HG02852 (cell line): Measurements from ENCODE around the gene F11.
"Not testable (repeated sequence)": the region's sequence is repeated elsewhere in the genome, so short reads cannot be mapped to it uniquely, and the experiment has no call there.

Experiments
- ATAC-seq: cut with Tn5 transposase; IDR thresholded peaks from one replicate; pipeline ENCODE4 v1.9.1; 2021; ENCODE audit warnings: mild to moderate bottlenecking, moderate library complexity; ENCODE audit not compliant: unreplicated experiment

Gene F11

DNA sequence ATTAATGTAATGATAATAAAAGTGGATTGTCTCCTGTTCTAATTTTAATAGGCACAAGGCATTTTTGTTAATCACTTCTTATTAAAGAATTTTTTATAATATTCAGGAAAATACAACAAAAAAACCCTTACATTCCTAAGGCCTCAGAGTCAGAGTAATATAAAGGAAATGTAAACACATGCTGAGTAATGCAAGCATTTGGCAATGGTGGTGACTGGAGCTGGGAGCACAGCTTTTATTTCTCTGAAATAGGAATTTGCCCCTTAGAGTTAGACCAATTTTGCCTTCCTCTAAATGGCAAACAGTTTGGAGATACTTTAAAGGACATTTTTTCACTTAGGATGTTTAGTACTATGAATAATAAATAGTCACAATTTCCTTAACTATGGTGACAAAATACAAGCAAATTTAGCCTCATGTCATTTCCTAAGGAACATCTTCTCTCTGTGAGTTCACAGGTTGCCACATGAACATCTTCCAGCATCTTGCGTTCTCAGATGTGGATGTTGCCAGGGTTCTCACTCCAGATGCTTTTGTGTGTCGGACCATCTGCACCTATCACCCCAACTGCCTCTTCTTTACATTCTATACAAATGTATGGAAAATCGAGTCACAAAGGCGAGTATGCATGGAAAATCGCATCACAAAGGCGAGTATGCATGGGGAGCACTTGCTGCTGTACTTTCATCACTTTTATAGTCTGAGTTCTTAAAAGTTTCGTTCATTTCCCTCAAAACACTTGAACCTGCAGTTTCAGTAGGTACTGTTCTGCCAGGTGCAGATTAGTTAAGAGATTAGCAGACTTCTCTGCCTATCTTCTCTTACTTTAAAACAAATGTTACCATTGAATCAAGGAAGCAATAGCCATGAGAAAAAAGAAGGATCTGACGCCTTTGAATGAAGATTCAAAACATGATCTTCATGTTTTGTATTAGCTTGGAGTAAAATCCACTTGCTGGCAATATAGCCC lies 15.9 kb upstream of the F11 start:
- no peak for ATAC-seq

DNA sequence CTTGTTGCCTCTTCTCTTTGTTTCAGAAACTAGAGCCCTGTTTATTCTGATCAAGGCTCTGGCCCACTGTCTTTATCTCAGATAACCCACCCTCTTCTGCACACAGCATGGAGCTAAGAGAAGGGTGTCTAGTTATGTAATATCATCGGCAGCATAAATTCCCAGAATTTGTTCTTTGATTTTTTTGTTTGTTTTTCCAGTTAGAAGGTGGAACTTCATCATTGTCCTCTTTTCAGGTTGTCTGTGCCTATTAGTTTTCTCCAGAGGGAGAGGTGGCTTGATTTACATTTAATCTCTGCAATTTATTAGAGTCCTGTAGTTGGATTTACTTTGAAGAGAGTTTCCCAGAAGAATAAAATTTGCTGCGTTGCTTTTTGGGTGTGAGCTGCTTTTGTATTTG lies 15.2 kb upstream of the F11 start:
- ATAC-seq, result no peak

DNA sequence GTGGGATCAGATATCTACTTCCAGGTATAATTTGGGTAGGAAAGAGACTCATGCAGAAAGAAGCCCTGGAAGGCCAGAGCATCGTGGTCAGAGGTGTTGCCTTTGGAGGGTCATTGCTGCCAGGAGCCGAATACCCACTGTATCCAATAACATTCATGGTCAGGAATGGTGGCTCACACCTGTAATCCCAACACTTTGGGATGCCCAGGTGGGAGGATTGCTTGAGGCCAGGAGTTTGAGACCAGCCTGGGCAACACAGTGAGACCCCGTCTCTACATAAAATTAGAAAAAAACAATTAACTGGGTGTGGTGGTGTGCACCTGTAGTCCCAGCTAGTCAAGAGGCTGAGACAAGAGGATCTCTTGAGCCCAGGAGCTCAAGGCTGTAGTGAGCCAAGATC lies 10.9 kb upstream of the F11 start:
- ATAC-seq, result no peak

DNA sequence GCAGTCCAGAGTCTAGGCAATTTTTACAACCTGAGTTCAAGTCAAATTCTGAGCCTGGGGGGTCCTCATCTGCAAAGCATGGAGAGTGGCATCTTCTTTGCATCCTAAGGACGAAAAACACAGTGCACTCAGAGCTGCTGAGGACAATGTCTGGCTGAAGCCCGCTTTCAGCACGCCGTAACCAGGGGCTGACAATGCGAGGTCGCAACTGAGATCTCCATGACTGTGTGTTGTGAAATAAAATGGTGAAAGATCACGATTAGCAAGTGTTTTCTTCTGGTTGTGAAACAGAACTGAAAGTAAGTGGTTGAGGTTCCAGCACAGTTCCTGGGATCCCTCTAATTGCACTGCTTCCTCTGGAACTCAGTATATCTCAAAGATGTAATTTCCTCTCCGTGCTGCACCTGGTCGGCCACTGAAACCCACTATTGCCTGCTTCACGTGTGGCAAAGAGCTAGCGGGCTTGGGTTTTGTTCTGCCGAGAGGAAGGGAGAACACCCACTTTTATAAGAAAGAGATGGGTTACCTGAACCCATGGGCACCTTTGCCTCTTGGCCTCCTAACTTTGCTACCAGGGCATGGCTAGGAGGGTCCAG lies 7.7 kb upstream of the F11 start:
- ATAC-seq, result no peak

DNA sequence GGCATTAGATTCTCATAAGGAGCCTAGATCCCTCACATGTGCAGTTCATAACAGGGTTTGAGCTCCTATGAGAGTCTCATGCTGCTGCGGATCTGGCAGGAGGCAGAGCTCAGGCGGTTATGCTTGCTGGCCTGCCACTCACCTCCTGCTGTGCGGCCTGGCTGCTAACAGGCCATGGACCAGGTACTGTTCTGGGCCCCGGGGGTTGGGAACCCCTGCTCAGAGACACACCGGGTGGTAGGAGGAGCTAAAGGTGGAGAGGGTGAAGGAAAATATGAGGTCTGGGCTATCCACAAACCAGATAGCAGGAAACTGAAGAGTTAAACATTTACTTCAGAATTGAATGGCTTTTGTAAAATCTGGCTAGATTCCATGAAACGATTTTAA lies 5.9 kb upstream of the F11 start:
- ATAC-seq, result no peak

DNA sequence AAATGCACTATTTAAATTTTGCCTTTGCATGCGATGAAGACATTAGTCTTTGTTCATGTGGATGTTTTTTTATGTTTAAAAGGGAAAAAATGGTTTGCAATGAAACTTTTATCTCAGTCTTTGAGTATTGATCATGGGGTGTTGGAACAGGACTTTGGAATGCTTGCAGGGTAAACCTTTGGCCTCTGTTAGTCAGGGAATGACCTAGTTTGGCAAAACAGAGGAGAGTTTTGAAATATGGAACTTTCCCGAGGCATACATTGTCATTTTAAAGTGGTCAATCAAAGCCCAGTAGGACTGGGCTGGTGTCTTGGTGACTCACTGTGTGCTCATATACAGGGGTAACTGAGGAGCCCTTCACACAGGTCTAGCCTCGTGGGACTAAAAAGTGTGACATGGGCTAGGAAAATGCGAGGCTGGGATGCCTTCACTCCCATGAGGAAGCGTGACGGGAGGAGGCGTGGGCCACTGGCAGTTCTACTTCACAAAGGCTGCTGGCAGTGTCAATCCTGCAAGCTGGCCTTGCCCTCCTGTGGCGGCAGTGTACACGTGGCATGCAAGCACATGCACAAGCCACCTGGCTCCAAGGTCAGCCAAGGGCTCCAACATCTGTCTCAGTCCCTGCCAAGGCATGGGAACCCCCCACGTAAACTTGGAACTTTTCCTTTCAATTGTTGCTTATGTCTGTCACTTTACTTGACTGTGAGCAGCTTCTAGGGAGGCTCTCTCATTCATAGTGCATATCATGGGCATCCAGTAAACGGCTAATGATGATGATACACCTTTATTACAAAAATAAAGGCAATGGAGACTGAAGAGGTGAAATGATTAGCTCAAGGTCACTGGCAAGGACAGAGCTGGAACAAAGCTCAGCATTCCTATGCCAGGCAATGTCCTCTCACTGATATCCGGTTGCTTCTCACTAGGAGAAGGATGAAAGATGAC lies 5.2 kb upstream of the F11 start:
- ATAC-seq, result no peak

DNA sequence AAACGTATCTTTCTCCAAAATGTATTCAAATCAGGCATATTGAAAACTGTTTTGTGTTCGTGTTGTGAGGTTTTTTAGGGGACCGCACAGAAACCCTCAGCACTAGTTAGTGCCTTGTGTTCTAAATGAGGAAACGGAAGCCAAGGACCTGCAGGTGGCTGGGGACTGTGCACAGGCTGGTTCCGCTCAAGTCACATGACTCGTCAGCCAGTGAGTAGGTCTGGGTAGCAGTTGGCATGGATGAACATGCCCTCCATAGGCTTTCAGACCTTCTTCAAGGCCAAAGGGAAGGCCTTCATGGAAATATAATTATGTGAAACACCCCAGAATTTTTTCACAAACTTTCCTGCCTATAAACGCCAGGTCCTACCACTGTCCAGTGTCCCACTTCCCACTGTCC lies 1.3 kb upstream of the F11 start:
- ATAC-seq, result no peak

DNA sequence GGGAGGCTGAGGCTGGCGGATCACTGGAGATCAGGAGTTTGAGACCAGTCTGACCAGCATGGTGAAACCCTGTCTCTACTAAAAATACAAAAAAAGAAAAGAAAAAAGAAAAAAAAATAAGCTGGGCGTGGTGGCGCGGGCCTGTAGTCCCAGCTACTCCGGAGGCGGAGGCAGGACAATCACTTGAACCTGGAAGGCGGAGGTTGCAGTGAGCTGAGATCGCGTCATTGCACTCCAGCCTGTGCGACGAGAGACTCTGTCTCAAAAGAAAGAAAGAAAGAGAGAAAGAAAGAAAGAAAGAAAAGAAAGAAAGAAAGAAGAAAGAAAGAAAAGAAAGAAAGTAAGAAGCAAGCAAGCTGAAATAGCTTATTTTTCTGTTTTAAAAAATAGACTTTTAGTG lies 739 bp upstream of the F11 start:
- not testable (repeated sequence) for ATAC-seq

DNA sequence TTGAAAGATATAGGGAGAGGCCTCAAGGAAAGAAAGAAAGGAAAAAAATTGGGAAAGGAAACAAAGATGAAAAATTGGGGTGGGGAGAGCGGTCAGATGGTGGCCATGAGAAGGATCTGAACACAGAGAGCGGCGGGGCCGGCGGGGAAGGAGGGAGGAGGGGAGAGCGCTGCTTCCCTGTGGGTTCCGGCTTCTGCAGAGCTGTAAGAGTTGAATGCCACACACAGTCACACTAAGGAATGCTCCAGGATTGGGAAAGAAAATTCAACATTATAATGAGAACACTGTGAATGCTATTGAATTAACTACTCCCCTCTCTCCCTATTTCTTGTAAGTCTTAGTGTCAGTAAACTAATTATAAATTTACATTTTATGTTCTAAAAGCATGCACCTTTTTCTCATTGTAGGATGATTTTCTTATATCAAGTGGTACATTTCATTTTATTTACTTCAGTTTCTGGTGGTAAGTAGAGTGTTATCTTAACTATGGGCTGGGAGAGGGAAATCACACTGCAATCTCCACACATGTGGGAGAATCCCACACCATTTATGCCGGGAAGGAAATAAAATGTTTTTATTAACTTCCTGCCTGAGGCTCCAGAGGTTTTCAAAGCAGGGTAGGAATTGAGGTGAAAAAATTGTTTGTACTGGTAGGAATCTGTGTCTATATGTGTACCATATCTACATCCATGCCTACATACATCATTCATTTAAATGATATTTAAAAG lies 904 bp downstream of the F11 start:
- no peak for ATAC-seq

DNA sequence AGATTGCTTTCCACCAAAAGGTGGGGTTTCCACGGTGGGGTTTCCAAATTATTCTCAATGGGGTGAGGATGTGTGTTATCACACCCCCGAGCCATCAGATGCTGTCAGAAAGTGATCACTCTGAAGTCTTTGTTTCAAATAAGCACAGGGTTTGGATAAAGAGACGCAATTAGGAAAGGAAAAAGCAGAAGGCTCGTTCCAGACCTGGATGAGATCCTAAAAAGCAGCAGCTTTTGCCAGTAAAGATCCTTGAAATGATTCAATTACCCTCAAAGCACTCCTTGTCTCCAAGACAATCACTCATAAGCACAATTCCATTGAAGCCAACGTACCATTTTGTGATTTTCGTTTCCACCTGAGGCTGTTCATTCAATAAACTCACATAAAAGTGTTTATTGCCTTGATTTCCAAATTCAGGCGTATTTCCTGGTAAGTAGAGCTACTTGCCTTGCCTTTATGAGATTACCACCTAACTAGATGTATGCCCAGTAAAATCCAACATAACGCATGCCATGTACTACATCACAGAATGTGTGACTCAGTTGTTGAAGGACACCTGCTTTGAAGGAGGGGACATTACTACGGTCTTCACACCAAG lies 5.2 kb downstream of the F11 start:
- no peak for ATAC-seq

DNA sequence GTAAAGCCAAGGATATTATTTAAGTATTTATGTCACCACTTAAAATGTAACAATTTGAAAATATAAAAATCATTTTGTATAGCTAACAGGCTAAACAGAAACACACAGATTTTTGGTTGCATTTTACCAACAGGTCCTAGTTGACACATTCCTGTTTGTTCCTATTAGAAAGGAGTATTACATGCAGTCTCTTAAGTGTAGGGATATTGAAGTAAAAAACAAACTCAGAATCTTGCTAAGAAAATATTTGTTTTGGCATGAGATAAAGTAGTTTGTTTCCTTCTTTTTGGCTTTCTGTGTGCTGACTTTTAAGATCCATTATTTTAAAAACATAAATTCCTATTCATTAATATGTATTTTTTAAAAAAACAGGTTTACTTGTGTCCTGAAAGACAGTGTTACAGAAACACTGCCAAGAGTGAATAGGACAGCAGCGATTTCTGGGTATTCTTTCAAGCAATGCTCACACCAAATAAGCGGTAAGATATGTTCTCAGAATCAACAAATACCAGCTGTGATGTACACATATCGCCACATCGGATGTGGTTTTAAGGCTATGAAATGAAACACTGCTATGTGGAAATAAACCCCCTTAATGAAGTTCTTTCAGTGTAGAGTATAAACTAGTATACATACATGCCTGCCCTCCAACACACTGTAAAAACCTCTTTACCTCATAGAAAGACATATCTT lies 6.9 kb downstream of the F11 start:
- ATAC-seq, result no peak

DNA sequence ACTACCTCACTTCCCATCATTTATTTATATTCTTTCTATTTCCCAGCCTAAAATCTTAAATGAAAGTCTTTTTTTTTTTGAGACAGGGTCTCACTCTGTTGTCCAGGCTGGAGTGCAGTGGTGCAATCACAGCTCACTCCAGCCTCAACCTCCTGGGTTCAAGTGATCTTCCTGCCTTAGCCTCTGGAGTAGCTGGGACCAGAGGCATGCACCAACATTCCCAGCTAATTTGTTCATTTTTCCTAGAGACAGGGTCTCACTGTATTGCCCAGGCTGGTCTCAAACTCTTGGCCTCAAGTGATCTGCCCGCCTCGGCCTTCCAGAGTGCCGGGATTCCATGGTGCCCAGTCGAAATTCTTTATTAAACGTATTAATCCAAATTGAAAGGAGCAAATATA lies 7.4 kb downstream of the F11 start:
- ATAC-seq, result not testable (repeated sequence)

DNA sequence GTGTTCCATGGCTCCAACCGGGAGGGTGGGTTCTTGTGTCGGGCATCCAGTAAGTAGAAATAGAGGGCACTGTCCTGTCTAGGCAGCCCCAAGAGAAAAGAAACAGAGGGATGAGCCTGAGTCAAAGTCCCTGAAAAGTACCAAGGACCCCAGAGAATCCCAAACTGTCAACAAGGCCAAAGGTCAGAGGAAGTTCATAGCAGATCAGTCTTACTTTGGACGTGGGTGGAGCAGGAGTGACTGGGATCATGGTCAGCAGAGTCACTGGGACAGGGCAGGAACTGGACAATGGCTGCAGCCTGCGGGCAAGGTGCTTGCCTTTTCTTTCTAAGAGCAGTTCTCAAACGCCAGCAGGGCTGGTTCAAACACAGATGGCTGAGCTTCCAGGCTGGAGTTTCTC lies 17.3 kb downstream of the F11 start:
- ATAC-seq, result no peak

DNA sequence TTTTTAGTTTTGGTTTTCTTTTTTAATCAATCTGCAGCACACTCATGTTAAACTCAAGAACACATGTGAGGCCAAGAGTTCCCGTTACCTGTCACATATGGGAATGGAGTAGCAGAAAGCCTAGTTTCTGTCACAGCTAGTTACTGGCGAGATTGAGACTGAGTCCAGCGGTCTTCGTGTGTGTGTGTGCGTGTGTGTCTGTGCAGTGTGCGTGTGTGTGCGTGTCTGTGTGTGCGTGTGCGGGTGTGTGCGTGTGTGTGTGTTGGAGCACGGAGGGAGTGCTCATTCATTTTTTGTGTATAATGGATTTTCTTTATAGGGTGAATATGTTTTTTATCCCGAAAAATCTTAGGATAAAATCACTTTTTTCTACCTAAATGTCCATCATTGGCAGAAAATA lies 19.2 kb downstream of the F11 start:
- no peak for ATAC-seq

DNA sequence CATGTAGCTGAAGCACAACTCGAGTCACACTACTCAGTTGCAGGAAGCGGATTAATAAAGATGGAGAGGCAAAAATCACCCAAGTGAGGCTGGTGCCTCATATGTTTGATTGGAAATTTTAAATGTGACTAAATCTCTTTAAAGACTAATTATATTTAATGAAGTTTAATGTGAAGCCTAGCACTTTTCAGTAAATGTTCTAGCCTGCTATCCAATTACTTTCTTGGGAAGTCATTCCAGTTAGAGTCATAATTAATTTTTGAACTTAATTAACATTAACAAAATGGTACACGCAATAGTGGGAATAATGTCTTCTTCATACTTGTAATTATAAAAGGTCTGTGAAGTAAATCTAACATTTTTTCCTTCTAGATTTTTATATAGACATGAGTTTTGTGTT lies 20.6 kb downstream of the F11 start:
- ATAC-seq, result no peak

DNA sequence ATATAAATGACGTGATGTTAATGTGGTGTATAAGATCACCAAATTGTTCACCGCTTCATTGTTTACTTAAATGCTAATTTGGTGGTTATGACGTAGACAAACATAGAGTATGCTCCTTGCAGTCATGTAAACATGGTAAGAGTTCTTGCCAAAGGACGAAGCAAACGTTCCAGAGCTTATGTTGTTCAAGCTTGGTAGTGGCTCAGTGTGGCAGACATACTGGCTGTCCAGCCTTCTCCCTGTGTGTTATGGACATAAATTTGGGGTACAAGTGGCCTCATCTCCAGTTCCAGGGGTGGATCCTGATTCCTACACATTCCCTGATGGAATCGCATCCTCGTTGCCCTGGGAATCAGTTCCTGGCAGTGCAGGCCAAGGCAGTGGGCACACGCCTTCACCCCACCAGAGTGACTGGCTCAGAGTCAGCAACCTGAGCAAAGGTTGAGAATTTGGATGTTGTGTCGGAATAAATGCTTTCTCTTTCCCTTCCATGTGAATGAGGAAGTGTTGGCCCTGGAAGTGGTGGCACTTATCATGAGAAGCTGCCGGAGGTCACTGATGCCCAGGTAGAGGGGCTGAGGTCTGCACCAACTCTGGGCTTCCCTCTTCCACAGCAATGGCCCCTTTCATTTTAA lies 25.4 kb downstream of the F11 start:
- ATAC-seq, result no peak

DNA sequence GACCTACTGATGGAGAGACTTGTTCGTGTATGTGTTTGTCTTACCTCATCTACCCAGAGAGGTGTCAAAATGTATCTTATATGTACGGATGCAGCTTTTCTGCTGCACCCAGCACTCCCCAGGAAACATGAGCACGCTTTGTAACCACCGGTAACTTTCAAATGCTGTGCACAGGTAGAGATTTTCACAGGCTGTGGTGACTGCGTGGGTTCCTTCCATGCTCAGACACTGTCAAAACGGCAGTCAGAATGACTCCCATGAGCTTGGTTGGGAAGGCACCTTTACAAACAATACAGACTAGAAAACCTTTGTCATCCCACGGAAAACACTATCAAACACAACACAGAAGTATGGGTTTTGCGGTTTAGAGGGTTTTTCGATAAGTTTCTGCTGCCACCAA lies 28.2 kb downstream of the F11 start:
- no peak for ATAC-seq

DNA sequence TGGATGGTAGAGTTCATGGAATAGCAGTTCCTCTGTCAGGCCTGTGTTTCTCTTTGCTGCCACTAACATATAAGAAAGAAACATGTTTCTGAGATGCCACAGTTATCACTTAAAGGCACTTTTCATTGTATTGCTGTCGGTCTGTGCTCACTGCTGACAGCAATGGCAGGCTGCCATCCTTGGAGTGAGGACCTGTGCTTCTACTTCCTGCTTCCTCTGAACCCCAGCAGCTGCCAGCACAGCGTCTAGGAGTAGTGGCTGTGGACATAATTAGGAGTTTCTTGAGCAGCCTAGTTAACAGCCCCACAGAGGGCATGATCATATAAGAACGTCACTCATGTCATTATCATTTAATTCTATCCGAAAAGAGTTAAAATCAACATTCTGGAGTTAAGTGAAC lies 30.5 kb downstream of the F11 start:
- ATAC-seq, result no peak

DNA sequence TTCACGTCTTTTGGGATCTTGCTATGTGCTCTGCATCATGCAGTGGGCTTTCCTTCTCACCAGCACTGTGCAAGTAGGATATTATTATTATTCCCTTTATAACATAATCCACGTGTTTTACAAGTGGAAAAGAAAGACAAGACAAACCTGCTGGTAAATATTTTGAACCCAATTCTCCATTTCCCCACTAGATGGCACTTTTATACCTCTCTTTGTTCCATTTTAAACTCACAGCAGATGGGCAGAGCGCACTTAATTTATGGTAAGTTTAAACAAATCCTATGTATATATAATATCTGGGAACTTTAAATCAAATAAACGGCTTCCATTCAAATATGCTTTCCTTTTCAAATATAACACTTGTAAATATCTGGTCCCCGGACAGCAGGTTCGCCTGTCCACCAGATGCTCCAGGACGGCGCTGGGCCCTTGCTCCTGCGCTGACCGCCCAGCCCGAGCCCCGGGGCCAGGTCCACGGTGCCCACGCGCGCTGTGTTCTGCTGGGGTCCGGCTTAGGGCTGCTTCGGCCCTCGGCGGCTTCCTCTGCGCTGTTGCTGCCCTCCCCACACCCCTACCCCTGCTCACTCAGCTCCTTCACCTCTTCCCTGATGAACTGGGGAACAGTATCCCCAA lies 31.1 kb downstream of the F11 start:
- ATAC-seq, result no peak
